B cell (primary cell): ENCODE data around the gene AUNIP. TPM values are rescaled to one million over a fixed set of nuclear protein-coding genes. Genes with fewer than 3 reads are reported as not detected.

Source experiments
- ATAC-seq: fragments of 200-7000 bp; cut with Tn5 transposase; one replicate; pipeline ENCODE4 v1.10.0; 2021; ENCODE audit warnings: low read depth, mild to moderate bottlenecking, moderate number of reproducible peaks, moderate library complexity
- CTCF ChIA-PET: fragments of 350-600 bp; sonication (Branson Sonifier 250); formaldehyde crosslinking; loops from one replicate; lab custom pipeline; 2021; ENCODE audit warnings: antibody characterized with exemption, inconsistent platforms; lab: Charles Lee
- POLR2A ChIA-PET: fragments of 350-600 bp; sonication (Branson Sonifier 250); formaldehyde crosslinking; loops from one replicate; lab custom pipeline; 2021; ENCODE audit warnings: antibody characterized with exemption; lab: Charles Lee
- DNase-seq: peaks from one replicate; pipeline ENCODE4 v3.0.0; 2013
- H2AFZ ChIP-seq: 2 replicates; pipeline ENCODE4 v1.6.1; 2012; ENCODE audit warnings: mild to moderate bottlenecking, low read depth, low read length; ENCODE audit not compliant: insufficient read depth, poor library complexity, severe bottlenecking
- H3K27ac ChIP-seq, 2 donors: 1 replicate in 1 of 2; 2 replicates in 1 of 2; pipeline ENCODE4 v1.5.1; 2012 to 2013; ENCODE audit warnings: low read length in 2 of 2, mild to moderate bottlenecking in 2 of 2, moderate library complexity in 1 of 2
- H3K27me3 ChIP-seq, 4 experiments: fragments of 200-600 bp in 1 of 4; sonication (generic) in 1 of 4; replicated peaks in 1 of 4; 1 replicate in 2 of 4; 2 replicates in 2 of 4; pipeline versions ENCODE4 v1.6.1 to v1.7.0; 2013 to 2016; ENCODE audit warnings: low read length in 3 of 4, mild to moderate bottlenecking in 2 of 4, mixed read lengths in 1 of 4, moderate library complexity in 1 of 4; ENCODE audit not compliant: insufficient read depth in 4 of 4, control insufficient read depth in 3 of 4; ENCODE audit errors: control extremely low read depth in 1 of 4
- H3K36me3 ChIP-seq, 2 experiments: replicated peaks in 1 of 2; 1 replicate in 1 of 2; 2 replicates in 1 of 2; pipeline versions ENCODE4 v1.6.1 to v1.7.1; 2013; ENCODE audit warnings: low read length in 1 of 2; ENCODE audit not compliant: insufficient read depth in 2 of 2, control insufficient read depth in 1 of 2; ENCODE audit errors: control extremely low read depth in 1 of 2, extremely low read depth in 1 of 2
- H3K4me1 ChIP-seq, 2 donors: fragments of 200-600 bp in 1 of 2; sonication (generic) in 1 of 2; 1 replicate in 1 of 2; 2 replicates in 1 of 2; pipeline versions ENCODE4 v1.5.1 to v1.6.1; 2013 to 2017; ENCODE audit warnings: low read length in 2 of 2; ENCODE audit not compliant: control insufficient read depth in 2 of 2, insufficient read depth in 2 of 2
- H3K4me2 ChIP-seq: replicated peaks from 2 replicates; pipeline ENCODE3; 2012; ENCODE audit warnings: mild to moderate bottlenecking, low read depth, low read length; ENCODE audit not compliant: poor library complexity, severe bottlenecking
- H3K4me3 ChIP-seq, 5 experiments: fragments of 200-600 bp in 1 of 5; sonication (generic) in 1 of 5; 1 replicate in 3 of 5; 2 replicates in 2 of 5; pipeline versions ENCODE4 v1.5.1 to v1.7.0; 2011 to 2016; ENCODE audit warnings: low read length in 4 of 5, mild to moderate bottlenecking in 4 of 5, low read depth in 2 of 5, control low read depth in 1 of 5, moderate library complexity in 1 of 5; ENCODE audit not compliant: insufficient read depth in 1 of 5; ENCODE audit errors: control extremely low read depth in 1 of 5, extremely low read depth in 1 of 5
- H3K79me2 ChIP-seq: fragments of 200-600 bp; sonication (generic); one replicate; pipeline ENCODE4 v1.6.0; 2016; ENCODE audit warnings: low read length; ENCODE audit not compliant: control insufficient read depth, insufficient read depth
- H3K9ac ChIP-seq: fragments of 200-600 bp; sonication (generic); 2 replicates; pipeline ENCODE4 v1.6.1; 2017; ENCODE audit warnings: mild to moderate bottlenecking, low read length, moderate library complexity
- H3K9me3 ChIP-seq, 3 donors: one replicate each; pipeline versions ENCODE4 v1.6.1 to v1.7.1; 2013; ENCODE audit warnings: low read length in 2 of 3; ENCODE audit not compliant: control insufficient read depth in 2 of 3, insufficient read depth in 1 of 3; ENCODE audit errors: control extremely low read depth in 1 of 3
- H4K20me1 ChIP-seq: 2 replicates; pipeline ENCODE4 v1.6.0; 2012; ENCODE audit warnings: mild to moderate bottlenecking, low read length; ENCODE audit not compliant: insufficient read depth, control insufficient read depth, poor library complexity, severe bottlenecking
- H3K27ac Mint-ChIP-seq: one replicate; pipeline ENCODE4 v1.8.0; 2021; ENCODE audit warnings: mixed read lengths
- H3K27me3 Mint-ChIP-seq: one replicate; pipeline ENCODE4 v1.8.0; 2021; ENCODE audit warnings: mixed read lengths
- H3K4me1 Mint-ChIP-seq: one replicate; pipeline ENCODE4 v1.8.0; 2021; ENCODE audit warnings: mixed read lengths
- H3K4me3 Mint-ChIP-seq: one replicate; pipeline ENCODE4 v1.8.0; 2021; ENCODE audit warnings: mixed read lengths
- H3K9me3 Mint-ChIP-seq: one replicate; pipeline ENCODE4 v1.8.0; 2022; ENCODE audit warnings: mixed read lengths; ENCODE audit not compliant: insufficient read depth
- CTCF ChIP-seq: fragments of 200-600 bp; IDR thresholded peaks from one replicate; pipeline ENCODE4 v1.8.0; 2022; ENCODE audit warnings: antibody characterized with exemption, mild to moderate bottlenecking
- EZH2 ChIP-seq: IDR thresholded peaks from 2 replicates; pipeline ENCODE4 v1.6.1; 2012; ENCODE audit warnings: borderline replicate concordance, low read depth, mild to moderate bottlenecking, moderate library complexity, low read length; ENCODE audit not compliant: insufficient read depth, poor library complexity, severe bottlenecking
- WGBS: methylation state at CpG from one replicate; pipeline ENCODE4 v1.1.5; 2013; ENCODE audit warnings: missing lambda C conversion rate; ENCODE audit not compliant: insufficient coverage; 5-methylcytosine and 5-hydroxymethylcytosine counted together
- intact Hi-C: fragments of 100-400 bp; cut with micrococcal nuclease; formaldehyde crosslinking; loops from one replicate; pipeline ENCODE4 v1.10.0; 2022
- polyA plus RNA-seq: library from polyadenylated mRNA; depleted of rRNA; stranded (reverse); fragments of >200 nt; gene quantifications from 2 replicates; pipeline ENCODE4 v1.2.3, GENCODE V29; 2012
- total RNA-seq, 2 donors: library from RNA; stranded (reverse); fragments of 120-200 nt in 1 of 2; gene quantifications; 1 replicate in 1 of 2; 2 replicates in 1 of 2; pipeline versions ENCODE4 v1.2.3 to v1.2.4, GENCODE V29; 2013 to 2022

The AUNIP gene
- total and polyA plus RNA-seq, 2 donors (not counting 1 experiment from before 2014, with no cell fraction given), result 0.27 TPM; not detected in 1

- H3K4me1 Mint-ChIP-seq, result peaks cover 16% of the 10 kb centered on the region
- no peak overlapping the region for H3K4me2 ChIP-seq
- no peak overlapping the region for H3K9ac ChIP-seq
- no peaks in the 10 kb centered on the region for H3K9me3 Mint-ChIP-seq
- H3K4me1 ChIP-seq, result peaks cover 9 to 17% of the 10 kb centered on the region in 2 donors
- H3K9me3 ChIP-seq, result no peaks in the 10 kb centered on the region
- ChIA-PET POLR2A (no interaction called here), CTCF (interaction anchor here (0.7 to 1.1 kb wide), 2 partner anchors 10 to 19 kb away, joined by 3 read pairs; no protein-coding TSS in a partner anchor)
- H2AFZ ChIP-seq, result no peak overlapping the region
- intact Hi-C loops, result loop anchor here (10.0 kb wide), 1 partner anchor 571 kb away; the partner anchor contains the start of gene RSRP1
- DNase-seq (no peak), ATAC-seq (no peak)
- no peak overlapping the region for H3K4me3 ChIP-seq
- WGBS, result 91% methylated on average over 21 of the region's 24 CpGs
- no peak overlapping the region for H3K27ac ChIP-seq
- H3K27ac Mint-ChIP-seq, result no peak overlapping the region
- no peaks in the 10 kb centered on the region for H3K27me3 Mint-ChIP-seq
- TF ChIP-seq EZH2 (no peak), CTCF (no peak)
- H3K4me3 Mint-ChIP-seq, result no peak overlapping the region
- H3K79me2 ChIP-seq, result no peaks in the 10 kb centered on the region
- no peaks in the 10 kb centered on the region for H4K20me1 ChIP-seq
- H3K27me3 ChIP-seq, result no peaks in the 10 kb centered on the region
- H3K36me3 ChIP-seq, result no peaks in the 10 kb centered on the region
Measured at GRCh38 chr1:25815208-25816111, 43.8 kb downstream of the AUNIP start.

- Histone ChIP-seq H2AFZ (no peak overlapping the region), H3K79me2 (no peaks in the 10 kb centered on the region), H3K4me1 (peaks cover 16 to 25% of the 10 kb centered on the region in 2 donors), H3K27ac (no peak overlapping the region), H3K4me3 (no peak overlapping the region), H3K27me3 (no peaks in the 10 kb centered on the region), H3K9ac (no peak overlapping the region), H3K36me3 (peaks cover 0 to 3% of the 10 kb centered on the region in 2 experiments), H3K9me3 (no peaks in the 10 kb centered on the region), H3K4me2 (no peak overlapping the region), H4K20me1 (no peaks in the 10 kb centered on the region)
- intact Hi-C loops, result loop anchor here (5.0 to 10.0 kb wide), 2 partner anchors 412 to 570 kb away; partner anchors contain the start of gene RSRP1
- TF ChIP-seq EZH2, result no peak
- no peak for TF ChIP-seq CTCF
- ATAC-seq (no peak), DNase-seq (no peak)
- Mint-ChIP-seq H3K27ac (no peak overlapping the region), H3K4me3 (no peak overlapping the region), H3K27me3 (no peaks in the 10 kb centered on the region), H3K9me3 (no peaks in the 10 kb centered on the region), H3K4me1 (peaks cover 23% of the 10 kb centered on the region)
- ChIA-PET POLR2A (no interaction called here), CTCF (interaction anchor here (0.5 to 1.1 kb wide), 4 partner anchors 11 to 609 kb away, joined by 3 to 4 read pairs (median 3); no protein-coding TSS in a partner anchor)
- WGBS, result 96% methylated on average over 7 of the region's 7 CpGs
Measured at GRCh38 chr1:25814549-25815087, 44.6 kb downstream of the AUNIP start.
